EH (cell line): ENCODE measurements around the gene SDHA.
"Not testable (repeated sequence)": the region's sequence is repeated elsewhere in the genome, so short reads cannot be mapped to it uniquely, and the experiment has no call there.

ENCODE experiments used
- DNase-seq: peaks from one replicate; pipeline ENCODE4 v3.0.0-alpha.2; 2015; ENCODE audit warnings: low read depth

The SDHA gene

DNA sequence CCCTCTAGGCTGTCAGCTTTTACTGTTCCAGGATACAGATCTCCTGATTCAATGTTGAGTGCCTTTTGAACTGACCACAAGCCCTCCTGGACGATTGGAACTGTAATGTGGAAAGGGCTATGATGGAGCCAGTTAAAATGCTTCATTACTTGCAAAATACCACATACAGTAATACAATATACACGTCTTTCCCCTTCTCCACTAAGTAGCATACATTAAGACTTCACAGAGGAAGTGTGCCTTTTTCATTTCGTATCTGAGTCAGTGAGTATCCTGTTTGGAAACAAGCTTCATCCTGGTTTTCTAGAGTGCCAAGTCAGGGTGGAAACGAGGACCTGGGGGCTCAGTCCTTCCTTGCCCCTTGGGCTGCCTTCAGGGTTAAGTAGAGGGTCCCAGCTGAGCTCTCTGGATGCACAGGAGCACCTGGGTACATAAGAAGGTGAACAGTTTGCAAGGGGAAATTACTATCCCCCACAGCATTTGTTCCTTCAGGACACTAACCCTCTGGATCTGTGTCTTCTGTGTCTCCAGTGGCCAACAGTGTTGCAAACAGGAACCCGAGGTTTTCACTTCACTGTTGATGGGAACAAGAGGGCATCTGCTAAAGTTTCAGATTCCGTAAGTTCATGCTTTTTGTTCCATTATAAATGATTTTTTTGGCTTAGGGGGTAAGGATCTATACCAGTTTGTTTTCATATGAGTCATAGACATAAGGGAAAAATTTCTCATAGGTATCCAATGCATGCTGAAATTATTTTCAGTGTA, 5.0 kb downstream of the SDHA start:
- DNase-seq = peak; percentile 25

DNA sequence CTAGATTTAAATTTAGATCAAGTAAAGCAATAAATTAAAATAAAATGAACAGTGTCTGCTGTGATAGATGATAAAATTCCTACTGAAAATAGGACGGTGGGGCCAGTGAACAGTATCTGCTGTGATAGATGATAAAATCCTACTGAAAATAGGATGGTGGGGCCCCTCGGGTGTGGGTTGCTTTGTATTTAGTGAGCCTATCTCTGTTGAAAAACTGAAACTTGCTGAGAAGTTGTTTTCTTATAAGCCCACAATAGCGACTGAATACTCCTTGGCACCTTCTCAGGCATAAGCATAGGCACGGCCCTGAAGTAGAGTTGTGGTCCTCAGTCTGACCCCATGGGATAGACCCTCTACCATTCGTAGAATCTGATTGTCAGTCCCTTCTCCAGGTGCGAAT, 5.7 kb downstream of the SDHA start:
- DNase-seq = no peak

DNA sequence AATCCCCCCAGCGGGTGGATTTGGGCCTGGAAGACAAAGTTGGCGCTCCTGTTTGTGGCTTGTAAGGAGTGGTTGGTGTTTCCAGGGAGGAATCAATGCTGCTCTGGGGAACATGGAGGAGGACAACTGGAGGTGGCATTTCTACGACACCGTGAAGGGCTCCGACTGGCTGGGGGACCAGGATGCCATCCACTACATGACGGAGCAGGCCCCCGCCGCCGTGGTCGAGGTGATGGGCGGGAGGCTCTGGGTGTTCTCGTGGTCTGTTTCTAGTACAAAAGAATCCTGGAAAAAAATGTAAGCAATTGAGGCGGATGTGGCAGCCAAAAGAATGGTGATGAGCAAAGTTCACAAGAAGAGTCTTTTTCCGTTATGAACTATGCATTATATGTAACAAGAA, 7.2 kb downstream of the SDHA start:
- no peak for DNase-seq

DNA sequence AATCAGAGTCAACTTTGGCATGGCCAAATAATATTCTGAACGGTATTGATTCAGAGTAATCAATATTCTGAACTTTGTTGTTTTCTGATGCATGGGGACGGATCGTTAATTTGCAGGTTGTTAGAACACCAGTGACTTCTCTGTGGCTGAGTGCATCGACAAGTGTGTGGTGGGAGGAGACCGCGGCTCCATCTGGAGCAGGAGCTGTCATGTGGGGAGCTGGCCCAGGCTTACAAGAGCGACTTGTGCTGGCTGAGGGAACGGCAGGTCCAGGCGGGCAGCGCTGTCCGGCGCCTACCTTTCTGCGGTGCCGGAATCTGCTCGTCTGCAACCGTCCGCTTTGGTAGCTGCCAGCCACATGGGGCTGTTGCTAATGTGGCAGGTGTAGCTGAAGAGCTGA, 9.3 kb downstream of the SDHA start:
- not testable (repeated sequence) for DNase-seq

DNA sequence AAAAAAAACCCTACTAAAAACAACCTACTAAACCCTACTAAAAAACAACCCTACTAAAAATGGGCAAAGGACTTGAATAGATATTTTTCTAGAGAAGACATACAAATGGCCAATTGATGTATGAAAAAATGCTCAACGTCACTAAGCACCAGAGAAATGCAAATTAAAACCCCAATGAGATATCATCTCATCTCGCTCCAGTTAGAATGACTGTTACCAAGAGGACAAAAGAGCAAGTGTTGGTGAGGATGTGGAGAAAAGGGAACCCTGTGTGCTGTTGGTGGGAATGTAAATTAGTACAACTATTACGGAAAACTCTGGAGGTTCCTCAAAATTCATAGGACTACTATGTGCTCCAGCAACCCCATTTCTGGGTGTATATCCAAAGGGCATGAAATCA, 10.8 kb downstream of the SDHA start:
- DNase-seq = no peak

DNA sequence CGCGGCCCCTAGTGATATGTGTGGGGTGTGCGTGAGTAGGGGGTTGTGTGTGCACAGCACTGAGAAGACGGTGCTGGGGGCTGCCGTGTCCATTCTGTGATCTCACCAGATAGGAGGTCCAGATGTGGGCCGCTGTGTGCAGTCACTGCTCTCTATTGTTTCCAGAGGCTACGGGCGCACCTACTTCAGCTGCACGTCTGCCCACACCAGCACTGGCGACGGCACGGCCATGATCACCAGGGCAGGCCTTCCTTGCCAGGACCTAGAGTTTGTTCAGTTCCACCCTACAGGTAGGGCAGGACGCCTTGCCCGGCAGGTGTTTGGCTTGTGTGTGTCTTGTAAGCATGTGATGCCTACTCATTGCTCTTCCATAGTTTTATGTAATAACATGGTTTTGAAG, 12.6 kb downstream of the SDHA start:
- DNase-seq = no peak

DNA sequence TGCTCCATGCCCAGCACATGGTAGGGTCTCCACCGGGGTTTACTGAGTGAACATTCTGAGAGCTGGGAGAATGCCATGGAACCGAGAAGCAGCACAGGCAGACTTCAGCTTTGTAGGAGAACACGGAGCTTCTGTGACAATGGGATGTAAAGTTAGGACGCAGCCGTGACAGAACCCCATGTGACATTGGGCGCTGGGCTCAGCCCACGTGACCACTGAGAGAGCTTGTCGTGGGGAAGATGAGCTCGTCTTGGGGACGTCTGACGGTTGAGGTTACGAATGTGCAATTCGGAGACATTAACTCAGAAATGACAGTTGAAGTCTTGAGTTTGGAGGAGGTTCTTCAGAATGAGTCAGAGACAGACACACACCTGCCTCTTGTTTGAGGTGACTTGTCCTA, 13.5 kb downstream of the SDHA start:
- DNase-seq = no peak

DNA sequence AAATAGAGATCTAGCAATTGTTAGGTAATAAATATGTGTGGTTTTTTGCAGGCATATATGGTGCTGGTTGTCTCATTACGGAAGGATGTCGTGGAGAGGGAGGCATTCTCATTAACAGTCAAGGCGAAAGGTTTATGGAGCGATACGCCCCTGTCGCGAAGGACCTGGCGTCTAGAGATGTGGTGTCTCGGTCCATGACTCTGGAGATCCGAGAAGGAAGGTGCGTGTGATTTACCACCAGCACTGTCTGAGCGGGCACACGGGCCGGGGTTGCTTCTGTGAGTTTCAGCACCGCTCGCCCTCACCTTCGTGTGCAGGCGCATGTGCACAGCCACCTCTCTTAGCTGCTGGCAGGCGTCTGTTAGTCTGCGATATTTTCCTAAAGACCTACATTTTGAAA, 15.3 kb downstream of the SDHA start:
- not testable (repeated sequence) for DNase-seq

DNA sequence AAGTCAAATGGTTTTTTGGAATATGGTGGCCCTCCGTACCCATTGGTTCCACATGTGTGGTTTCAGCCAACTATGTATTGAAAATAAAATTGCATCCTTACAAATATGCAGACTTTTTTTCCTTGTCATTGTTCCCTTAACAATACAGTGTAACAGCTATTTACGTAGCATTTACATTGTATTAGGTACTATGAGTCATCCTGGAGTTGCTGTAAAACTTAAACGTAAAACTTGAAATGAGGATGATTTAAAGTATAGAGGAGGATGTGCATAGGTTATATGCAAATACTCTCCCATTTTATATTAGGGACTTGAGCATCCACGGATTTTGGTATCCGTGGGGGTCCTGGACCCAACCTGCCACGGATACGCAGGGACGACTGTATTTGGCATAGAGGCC, 16.3 kb downstream of the SDHA start:
- DNase-seq = no peak

DNA sequence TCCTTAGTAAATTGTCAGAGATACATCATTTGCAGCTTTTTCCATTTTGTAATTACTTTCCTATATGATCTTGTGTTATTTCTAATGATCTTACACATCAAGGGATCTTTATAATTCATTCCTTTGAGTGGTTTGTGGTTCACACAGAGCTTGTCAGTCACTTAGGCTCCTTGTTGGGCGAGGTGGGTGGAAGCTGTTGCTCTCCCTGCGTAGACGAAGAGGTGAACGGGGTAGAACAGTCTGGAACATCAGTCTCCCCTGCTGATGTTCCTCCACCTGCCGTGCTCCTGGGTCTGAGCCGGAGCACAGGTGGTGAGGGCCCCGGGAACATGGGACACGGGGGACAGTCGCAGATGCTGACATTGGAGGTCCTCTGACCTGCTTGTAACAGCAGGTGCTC, 17.4 kb downstream of the SDHA start:
- not testable (repeated sequence) for DNase-seq

DNA sequence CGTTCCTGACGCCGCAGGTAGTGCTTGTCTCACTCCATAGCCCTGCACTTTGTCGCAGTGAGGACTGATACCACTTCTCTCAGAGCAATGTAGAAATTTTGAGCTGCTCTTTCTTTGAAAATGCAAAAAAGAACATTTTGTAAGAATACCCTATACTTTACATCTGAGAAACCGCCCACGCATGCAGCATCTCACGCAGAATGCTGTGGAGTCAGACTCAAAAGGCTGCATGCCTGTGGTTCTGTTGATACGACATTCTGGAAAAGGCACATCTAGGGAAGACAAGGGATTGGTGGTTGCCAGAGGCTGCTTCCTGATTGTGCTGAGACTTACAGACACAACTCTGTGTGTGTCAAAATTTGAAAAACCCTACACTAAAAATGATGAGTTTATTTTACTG, 19.8 kb downstream of the SDHA start:
- DNase-seq = not testable (repeated sequence)

DNA sequence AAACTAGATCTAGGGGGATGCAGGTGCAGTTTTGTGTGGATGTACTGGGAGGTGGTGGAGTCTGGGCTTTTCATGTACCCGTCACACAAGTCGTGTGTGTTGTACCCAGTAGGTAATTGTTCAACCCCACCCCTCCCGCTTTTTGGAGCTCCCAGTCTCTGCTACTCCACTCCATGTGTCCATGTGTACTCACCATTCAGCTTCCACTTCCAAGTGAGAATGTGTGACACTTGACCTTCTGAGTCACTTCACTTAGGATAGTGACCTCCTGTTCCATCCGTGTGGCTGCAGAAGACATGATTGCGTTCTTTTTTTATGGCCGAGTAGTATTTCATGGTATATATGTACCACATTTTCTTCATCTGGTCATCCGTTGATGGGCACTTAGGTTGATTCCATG, 22.4 kb downstream of the SDHA start:
- DNase-seq = not testable (repeated sequence)

DNA sequence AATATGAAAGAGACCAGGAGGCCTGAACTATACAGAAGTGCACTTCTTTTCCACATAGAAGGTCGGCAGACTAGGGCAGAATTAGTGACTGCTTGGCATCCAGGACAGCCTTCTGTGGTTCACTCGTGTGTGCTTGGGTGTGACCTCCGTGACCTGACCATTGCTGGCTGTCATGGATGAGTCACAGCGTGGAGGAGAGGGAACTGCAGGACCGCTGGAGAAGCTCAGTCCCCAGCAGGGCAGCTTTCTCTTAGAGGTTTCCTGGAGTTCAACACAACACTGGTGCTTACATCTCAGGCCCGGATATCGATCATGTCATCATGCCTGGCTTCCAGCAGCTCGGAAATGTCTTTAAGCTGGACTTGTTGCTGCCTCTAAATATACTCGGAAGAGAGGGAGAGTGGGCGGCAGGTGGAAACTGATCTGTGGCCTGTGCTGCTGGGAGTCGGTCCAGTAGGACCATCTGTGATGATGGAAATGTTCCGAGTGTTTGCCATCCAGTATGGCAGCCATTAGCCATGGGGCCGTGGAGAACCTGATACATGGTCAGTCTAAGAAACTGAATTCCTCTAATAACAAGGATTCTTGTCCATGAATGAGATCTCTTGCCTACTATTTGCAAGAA, 23.0 kb downstream of the SDHA start:
- DNase-seq = peak; percentile 29

DNA sequence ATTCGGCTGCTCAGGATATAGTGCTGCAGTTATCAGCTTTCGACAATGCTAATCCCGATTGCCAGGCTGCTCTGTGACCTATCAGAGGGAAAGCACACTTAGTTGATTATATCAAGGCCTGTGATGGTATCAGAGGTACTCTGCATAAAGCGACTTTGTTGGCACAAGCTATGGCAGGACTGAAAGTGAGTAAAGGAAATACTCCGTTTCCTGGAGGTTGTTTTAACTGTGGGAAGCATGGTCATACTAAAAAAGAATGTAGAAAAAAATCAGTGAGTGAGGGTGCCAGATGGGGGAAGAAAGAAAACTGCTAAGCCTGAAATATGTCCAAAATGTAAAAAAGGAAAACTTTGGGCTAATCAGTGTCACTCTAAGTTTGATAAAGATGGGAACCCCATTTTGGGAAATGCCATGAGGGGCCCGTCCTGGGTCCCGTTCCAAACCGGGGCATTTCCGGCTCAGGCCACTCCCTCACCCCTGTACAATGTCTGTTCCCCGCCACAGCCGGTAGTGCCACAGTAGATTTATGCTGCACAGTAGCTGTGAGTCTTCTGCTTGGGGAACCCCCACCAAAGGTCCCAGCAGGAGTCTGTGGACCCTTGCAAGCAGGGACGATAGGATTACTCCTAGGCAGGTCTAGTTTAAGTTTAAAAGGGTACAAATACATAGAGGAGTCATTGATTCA, 25.7 kb downstream of the SDHA start:
- not testable (repeated sequence) for DNase-seq

DNA sequence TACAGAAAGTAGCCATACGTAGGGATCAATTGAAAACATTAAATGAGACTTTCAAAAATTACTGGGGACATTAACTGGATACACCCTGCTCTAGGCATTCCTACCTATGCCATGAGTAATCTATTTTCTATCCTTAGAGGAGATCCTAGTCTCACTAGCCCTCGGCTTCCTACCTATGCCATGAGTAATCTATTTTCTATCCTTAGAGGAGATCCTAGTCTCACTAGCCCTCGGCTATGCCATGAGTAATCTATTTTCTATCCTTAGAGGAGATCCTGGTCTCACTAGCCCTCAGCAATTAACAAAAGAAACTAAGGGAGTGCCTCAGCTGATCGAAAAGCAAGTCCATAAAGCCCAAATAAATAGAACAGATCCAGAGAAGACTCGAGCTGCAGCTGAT, 27.6 kb downstream of the SDHA start:
- peak; percentile 20 for DNase-seq

DNA sequence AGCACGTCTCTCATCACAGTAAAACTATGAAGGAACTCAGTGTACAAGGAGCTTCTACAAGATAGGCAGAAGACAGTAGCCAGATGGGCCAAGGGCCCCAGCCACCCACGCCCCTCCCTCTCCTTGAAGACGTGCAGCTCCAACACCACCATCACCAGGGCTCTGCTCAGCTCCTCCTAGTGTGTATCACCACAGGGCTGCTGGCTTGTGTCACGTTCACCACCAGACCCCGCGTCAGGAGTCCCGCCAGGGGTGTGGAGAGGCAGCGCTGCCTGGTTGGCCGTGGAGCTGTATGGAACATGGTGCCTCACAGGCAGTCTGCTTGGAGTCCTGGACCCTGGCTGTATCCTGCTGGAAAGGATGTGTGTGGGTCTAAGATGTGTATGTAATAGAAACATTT, 32.3 kb downstream of the SDHA start:
- not testable (repeated sequence) for DNase-seq

DNA sequence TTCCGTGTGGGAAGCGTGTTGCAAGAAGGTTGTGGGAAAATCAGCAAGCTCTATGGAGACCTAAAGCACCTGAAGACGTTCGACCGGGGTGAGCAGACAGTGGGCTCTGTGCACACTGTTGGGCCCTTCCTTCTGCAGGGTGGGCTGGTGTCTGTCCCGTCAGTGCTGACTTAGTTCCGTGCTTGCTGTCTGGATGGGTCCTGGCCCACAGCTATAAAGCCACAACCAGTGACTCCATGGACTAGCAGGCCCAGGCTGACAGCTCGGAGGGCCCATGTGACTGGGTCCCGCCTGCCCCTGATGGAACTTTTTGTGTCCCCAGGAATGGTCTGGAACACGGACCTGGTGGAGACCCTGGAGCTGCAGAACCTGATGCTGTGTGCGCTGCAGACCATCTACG, 32.9 kb downstream of the SDHA start:
- not testable (repeated sequence) for DNase-seq

DNA sequence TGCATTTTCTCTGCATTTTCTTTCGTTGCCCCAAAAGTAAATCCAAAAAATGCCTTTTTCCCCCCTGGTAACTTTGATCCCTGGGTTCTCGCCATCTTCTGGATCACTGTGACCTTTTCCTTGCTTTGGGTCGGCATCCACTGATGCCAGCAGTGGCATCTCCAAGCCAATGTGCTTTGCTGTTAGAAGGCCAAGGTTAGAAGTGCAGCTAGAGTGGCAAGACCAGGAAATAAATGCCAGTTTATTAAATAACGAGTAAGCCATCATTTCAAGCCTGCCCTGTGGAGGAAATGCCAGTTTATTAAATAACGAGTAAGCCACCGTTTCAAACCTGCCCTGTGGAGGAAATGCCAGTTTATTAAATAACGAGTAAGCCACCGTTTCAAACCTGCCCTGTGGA, 33.4 kb downstream of the SDHA start:
- DNase-seq = not testable (repeated sequence)

DNA sequence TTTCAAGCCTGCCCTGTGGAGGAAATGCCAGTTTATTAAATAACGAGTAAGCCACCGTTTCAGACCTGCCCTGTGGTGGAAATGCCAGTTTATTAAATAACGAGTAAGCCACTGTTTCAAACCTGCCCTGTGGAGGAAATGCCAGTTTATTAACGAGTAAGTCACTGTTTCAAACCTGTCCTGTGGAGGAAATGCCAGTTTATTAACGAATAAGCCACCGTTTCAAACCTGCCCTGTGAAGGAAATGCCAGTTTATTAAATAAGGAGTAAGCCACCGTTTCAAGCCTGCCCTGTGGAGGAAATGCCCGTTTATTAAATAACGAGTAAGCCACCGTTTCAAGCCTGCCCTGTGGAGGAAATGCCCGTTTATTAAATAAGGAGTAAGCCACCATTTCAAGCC, 33.9 kb downstream of the SDHA start:
- DNase-seq = not testable (repeated sequence)

DNA sequence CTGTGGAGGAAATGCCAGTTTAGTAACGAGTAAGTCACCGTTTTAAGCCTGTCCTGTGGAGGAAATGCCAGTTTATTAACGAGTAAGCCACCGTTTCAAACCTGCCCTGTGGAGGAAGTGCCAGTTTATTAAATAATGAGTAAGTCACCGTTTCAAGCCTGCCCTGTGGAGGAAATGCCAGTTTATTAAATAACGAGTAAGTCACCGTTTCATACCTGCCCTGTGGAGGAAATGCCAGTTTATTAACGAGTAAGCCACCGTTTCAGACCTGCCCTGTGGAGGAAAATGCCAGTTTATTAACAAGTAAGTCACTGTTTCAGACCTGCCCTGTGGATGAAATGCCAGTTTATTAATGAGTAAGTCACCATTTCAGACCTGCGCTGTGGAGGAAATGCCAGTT, 34.4 kb downstream of the SDHA start:
- no peak for DNase-seq

DNA sequence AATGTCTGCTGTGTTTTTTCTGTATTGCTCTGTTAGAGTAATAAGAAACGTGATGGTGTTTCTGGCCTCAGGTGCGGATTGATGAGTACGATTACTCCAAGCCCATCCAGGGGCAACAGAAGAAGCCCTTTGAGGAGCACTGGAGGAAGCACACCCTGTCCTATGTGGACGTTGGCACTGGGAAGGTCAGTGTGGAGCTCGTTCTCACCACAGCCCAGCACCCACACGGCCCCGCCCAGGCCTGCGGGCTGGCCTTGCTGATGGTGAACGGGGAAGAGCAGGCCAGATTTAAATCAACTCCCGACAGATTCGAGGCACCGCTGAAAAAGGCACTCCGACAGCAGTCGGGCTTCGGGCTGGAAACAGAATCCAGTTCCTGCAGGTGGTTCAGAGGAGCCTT, 36.2 kb downstream of the SDHA start:
- DNase-seq = not testable (repeated sequence)

DNA sequence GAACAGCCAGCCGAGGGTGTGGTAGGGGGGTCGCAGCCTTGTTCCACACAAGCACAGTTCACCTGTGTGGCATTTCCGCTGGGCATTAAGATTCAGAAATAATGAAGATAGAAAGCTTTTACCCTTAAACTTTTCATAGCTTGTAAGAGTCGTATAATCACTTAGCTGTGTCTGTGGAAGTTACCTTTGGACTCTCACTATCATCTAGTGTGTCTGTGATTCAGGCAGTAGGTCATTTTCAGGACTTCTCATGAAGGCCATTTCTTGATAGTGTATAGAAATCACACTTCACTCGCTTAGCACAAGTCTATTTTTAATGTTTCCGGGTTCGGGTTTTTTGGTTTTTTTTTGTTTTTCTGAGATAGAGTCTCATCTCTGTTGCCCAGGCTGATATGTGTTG, 37.0 kb downstream of the SDHA start:
- DNase-seq = not testable (repeated sequence)

DNA sequence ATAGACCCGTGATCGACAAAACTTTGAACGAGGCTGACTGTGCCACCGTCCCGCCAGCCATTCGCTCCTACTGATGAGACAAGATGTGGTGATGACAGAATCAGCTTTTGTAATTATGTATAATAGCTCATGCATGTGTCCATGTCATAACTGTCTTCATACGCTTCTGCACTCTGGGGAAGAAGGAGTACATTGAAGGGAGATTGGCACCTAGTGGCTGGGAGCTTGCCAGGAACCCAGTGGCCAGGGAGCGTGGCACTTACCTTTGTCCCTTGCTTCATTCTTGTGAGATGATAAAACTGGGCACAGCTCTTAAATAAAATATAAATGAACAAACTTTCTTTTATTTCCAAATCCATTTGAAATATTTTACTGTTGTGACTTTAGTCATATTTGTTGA, 38.2 kb downstream of the SDHA start:
- not testable (repeated sequence) for DNase-seq
